Activated CD4-positive, alpha-beta T cell treated with anti-CD3 and anti-CD28 coated beads, Interleukin-2, amount 10 ng/mL, durations not matched to agents 24 days and 14 days (primary cell): ENCODE data around the gene LIPG. TPM values are rescaled to one million over a fixed set of nuclear protein-coding genes. Genes with fewer than 3 reads are reported as not detected.
"Not testable (repeated sequence)": the region's sequence is repeated elsewhere in the genome, so short reads cannot be mapped to it uniquely, and the experiment has no call there.

ENCODE experiments used
- DNase-seq: peaks from one replicate; pipeline ENCODE4 v3.0.0; 2022
- H3K27ac Mint-ChIP-seq: one replicate; pipeline ENCODE4 v1.8.0; 2022; ENCODE audit warnings: mild to moderate bottlenecking, mixed read lengths
- H3K27me3 Mint-ChIP-seq: one replicate; pipeline ENCODE4 v1.8.0; 2022; ENCODE audit warnings: mixed read lengths
- H3K36me3 Mint-ChIP-seq: one replicate; pipeline ENCODE4 v1.8.0; 2022; ENCODE audit warnings: low read depth, mild to moderate bottlenecking, mixed read lengths
- H3K4me1 Mint-ChIP-seq: one replicate; pipeline ENCODE4 v1.8.0; 2021; ENCODE audit warnings: mixed read lengths
- H3K4me3 Mint-ChIP-seq: one replicate; pipeline ENCODE4 v1.8.0; 2022; ENCODE audit warnings: mild to moderate bottlenecking, moderate library complexity, mixed read lengths
- H3K9me3 Mint-ChIP-seq: one replicate; pipeline ENCODE4 v1.8.0; 2021; ENCODE audit warnings: mixed read lengths
- intact Hi-C: fragments of 100-400 bp; cut with micrococcal nuclease; formaldehyde crosslinking; loops from one replicate; pipeline ENCODE4 v1.15.1; 2023
- total RNA-seq: library from RNA; stranded (reverse); gene quantifications from 2 replicates; pipeline ENCODE4 v1.2.3, GENCODE V29; 2022

The LIPG gene
- total RNA-seq, 1 donor from 2014 or later = 0.82 TPM

DNA sequence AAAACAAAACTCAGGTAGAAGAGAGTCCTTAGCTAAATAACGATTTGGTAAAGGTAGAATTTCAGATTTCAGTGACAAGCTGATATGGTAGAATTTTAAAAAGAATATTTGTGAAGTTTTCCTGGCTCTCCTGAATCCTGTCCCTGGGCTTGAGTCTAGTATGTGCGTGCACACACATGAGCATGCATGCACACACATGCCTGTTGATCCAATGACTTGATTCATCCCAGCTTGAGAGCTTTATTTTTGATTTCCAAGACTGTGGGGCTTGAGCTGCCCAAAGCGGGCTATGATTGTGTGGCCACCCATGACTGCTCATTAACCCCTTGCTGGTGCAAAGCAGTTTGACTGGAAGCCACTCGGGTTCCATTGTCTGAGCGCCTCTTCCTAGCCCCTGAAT lies 9.0 kb downstream of the LIPG start:
- Mint-ChIP-seq H3K9me3 (no peaks in the 10 kb centered on the region), H3K27me3 (peaks cover 9% of the 10 kb centered on the region), H3K4me1 (no peaks in the 10 kb centered on the region), H3K36me3 (no peaks in the 10 kb centered on the region), H3K4me3 (no peak overlapping the region), H3K27ac (no peak overlapping the region)
- intact Hi-C loops = no loop called here
- no peak for DNase-seq

DNA sequence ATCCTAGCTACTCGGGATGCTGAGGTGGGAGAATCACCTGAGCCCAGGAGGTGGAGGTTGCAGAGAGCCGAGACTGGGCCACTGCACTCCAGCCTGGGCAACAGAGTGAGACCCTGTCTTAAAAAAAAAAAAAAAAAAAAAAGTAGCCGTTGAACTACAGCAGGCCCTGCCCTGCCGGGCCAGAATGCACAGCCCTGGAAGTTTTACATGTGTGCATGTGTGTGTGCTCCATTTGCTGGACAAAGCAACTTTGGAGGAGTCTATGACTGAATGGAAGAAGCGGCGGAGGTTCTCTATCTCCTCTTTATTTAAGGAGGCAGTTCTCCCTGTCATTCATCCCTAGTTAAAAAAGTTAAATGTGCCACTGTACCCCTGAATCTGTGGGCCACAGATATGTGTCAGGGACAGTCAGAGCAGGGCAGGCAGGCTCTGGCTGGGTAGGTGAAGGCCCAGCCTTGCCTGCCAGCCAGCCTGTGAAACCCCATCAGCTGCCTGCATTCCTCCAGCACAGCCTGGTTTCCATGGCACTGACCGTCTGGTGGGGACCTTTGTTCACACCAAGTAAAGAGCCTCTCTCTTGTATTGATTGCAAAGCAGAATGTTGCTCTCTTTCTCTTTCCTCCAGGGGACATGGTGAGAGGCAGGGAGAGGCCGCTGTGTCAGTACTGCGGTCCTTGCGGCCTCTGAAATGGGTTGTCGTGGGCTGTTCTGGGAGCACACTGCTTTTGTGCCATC lies 10.9 kb downstream of the LIPG start:
- H3K9me3 Mint-ChIP-seq = no peaks in the 10 kb centered on the region
- no peak overlapping the region for H3K4me3 Mint-ChIP-seq
- intact Hi-C loops = no loop called here
- no peaks in the 10 kb centered on the region for H3K27me3 Mint-ChIP-seq
- no peak for DNase-seq
- no peaks in the 10 kb centered on the region for H3K36me3 Mint-ChIP-seq
- H3K4me1 Mint-ChIP-seq = no peaks in the 10 kb centered on the region
- no peak overlapping the region for H3K27ac Mint-ChIP-seq

DNA sequence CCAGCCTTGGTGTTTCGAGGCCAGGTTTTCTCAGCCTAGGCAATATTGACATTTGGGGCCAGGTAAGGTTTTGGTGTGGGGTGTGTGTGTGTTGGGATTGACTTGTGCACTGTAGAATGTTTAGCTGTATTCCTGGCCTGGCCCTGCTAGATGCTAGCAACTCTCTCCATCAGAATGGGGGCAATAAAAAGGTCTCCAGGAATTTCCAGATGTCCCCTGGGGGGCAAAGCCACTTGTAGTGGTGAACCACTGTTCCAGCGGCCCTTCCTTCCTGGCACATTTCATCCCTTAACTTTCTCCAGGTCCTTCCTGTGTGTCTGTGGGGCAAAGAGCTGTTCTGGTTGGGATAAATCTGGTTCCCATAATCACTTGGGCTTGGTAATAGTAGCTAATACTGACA lies 12.0 kb downstream of the LIPG start:
- no peaks in the 10 kb centered on the region for H3K36me3 Mint-ChIP-seq

DNA sequence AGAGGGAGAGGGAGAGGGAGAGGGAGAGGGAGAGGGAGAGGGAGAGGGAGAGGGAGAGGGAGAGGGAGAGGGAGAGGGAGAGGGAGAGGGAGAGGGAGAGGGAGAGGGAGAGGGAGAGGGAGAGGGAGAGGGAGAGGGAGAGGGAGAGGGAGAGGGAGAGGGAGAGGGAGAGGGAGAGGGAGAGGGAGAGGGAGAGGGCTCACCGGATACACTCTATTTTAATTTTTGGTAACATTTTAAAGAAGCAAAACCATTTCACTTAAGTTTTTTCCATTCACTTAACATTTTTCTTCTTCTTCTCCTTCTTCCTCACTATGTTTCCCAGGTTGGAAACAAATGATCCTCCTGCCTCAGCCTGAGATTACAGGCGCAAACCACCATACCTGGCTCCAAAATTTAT lies 17.2 kb downstream of the LIPG start:
- H3K4me3 Mint-ChIP-seq, H3K4me1 Mint-ChIP-seq, DNase-seq, H3K9me3 Mint-ChIP-seq, H3K27ac Mint-ChIP-seq, intact Hi-C loops, H3K36me3 Mint-ChIP-seq: not testable (repeated sequence)
- peaks cover 16% of the 10 kb centered on the region for H3K27me3 Mint-ChIP-seq

More for the DNA sequence above, 12.0 kb downstream of the LIPG start:
- Mint-ChIP-seq H3K9me3 (no peaks in the 10 kb centered on the region), H3K4me3 (no peak overlapping the region), H3K27ac (no peak overlapping the region), H3K27me3 (no peaks in the 10 kb centered on the region), H3K4me1 (no peaks in the 10 kb centered on the region)
- intact Hi-C loops = no loop called here
- no peak for DNase-seq

DNA sequence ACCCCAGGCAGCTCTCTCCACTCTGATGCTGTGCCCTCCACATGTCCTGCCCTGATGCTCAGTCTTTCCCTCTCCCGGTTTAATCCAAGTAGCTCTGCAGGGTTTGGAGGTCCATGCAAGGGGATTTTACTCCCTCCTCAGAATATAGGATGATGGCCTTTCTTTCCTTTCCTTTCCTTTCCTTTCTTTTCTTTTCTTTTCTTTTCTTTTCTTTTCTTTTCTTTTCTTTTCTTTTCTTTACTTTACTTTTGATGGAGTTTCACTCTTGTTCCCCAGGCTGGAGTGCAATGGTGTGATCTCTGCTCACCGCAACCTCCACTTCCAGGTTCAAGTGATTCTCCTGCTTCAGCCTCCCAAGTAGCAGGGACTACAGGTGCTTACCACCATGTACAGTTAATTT lies 17.7 kb downstream of the LIPG start:
- H3K27ac Mint-ChIP-seq, H3K36me3 Mint-ChIP-seq, H3K9me3 Mint-ChIP-seq, H3K4me1 Mint-ChIP-seq, intact Hi-C loops, H3K4me3 Mint-ChIP-seq, DNase-seq: not testable (repeated sequence)
- H3K27me3 Mint-ChIP-seq = peaks cover 16% of the 10 kb centered on the region

DNA sequence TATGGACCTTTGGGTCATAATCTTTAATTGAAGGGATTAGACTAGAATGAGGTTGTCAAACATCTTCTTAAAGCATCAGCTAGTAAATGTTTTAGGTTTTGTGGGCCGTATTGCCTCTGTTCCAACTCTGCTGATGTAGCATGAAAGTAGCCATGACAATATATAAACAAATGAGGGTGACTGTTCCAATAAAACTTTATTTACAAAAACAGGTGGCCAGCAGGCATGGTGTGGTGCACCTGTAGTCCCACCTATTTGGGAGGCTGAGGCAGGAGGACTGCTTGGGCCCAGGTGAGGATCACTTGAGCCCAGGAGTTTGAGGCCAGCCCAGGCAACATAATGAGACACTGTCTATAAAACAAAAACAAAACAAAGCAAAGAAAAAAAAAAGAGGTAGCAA lies 18.4 kb downstream of the LIPG start:
- Mint-ChIP-seq H3K27me3 (peaks cover 16% of the 10 kb centered on the region), H3K36me3 (no peaks in the 10 kb centered on the region), H3K9me3 (no peaks in the 10 kb centered on the region), H3K27ac (no peak overlapping the region), H3K4me3 (no peak overlapping the region), H3K4me1 (no peaks in the 10 kb centered on the region)
- DNase-seq = no peak
- intact Hi-C loops = no loop called here

DNA sequence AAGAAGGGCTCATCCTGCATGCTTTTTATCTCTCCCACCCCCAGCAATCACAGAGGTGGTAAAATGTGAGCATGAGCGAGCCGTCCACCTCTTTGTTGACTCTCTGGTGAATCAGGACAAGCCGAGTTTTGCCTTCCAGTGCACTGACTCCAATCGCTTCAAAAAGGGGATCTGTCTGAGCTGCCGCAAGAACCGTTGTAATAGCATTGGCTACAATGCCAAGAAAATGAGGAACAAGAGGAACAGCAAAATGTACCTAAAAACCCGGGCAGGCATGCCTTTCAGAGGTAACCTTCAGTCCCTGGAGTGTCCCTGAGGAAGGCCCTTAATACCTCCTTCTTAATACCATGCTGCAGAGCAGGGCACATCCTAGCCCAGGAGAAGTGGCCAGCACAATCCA lies 19.5 kb downstream of the LIPG start:
- H3K27ac Mint-ChIP-seq = no peak overlapping the region
- no peaks in the 10 kb centered on the region for H3K9me3 Mint-ChIP-seq
- DNase-seq = no peak
- peaks cover 16% of the 10 kb centered on the region for H3K27me3 Mint-ChIP-seq
- H3K4me1 Mint-ChIP-seq = no peaks in the 10 kb centered on the region
- H3K4me3 Mint-ChIP-seq = no peak overlapping the region
- intact Hi-C loops = no loop called here
- no peaks in the 10 kb centered on the region for H3K36me3 Mint-ChIP-seq

DNA sequence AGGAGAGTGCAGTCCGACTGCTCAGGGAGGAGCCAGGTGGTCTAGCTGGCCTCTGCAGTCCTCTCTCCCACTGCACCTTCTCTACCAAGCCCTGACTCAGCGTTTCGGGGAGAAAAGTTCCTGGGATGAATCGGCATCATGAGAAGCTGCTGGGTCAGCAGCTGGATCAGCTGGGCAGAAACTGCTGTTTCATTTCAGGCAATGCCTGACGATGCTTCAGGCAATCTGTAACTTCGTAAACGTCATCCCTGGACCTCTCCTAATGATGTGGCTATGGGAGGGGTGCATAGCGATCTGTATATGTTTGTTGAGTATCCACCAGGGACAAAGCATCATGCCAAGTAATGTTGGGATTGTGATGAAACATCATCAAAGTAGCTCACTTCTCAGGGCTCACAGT lies 20.7 kb downstream of the LIPG start:
- no peak for DNase-seq
- Mint-ChIP-seq H3K36me3 (no peaks in the 10 kb centered on the region), H3K4me3 (no peak overlapping the region), H3K27ac (no peak overlapping the region), H3K27me3 (peaks cover 16% of the 10 kb centered on the region), H3K9me3 (no peaks in the 10 kb centered on the region), H3K4me1 (no peaks in the 10 kb centered on the region)
- intact Hi-C loops = no loop called here

DNA sequence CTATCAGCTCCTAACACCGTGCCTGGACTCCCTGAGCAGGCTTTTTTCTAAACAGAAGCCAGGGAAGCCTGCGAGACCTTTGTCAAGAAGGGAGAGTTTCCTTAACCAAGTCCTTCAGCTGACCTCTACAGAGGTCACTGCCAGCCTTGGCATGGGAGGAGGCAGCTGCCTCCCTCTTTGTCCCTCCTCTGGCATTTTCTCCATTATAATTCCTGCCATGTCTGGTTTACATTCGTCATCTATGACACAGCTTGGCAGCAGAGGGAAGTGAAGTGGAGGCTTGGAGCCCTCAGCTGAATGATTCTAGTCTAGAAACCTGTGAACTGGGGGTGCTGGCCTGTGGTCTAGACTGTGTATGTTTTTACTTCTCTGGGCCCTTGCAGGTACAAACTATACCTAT lies 22.5 kb downstream of the LIPG start:
- H3K4me1 Mint-ChIP-seq = no peaks in the 10 kb centered on the region
- no peak overlapping the region for H3K27ac Mint-ChIP-seq
- no peak for DNase-seq
- intact Hi-C loops = no loop called here
- H3K27me3 Mint-ChIP-seq = peaks cover 16% of the 10 kb centered on the region
- no peak overlapping the region for H3K4me3 Mint-ChIP-seq
- H3K9me3 Mint-ChIP-seq = no peaks in the 10 kb centered on the region
- H3K36me3 Mint-ChIP-seq = no peaks in the 10 kb centered on the region

DNA sequence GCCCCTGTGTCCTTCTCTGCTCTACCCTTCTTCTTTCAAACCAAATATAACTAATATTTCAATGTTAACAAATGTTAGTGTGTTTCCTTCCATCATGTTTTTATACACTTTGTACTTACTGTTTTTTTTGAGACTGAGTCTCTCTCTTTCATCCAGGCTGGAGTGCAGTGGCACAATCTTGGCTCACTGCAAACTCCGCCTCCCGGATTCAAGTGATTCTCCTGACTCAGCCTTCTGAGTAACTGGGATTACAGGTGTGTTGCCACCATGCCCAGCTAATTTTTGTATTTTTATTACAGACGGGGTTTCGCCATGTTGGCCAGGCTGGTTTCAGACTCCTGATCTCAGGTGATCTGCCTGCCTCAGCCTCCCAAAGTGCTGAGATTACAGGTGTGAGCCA lies 23.1 kb downstream of the LIPG start:
- DNase-seq, H3K27ac Mint-ChIP-seq, H3K4me3 Mint-ChIP-seq, H3K9me3 Mint-ChIP-seq, H3K36me3 Mint-ChIP-seq, H3K4me1 Mint-ChIP-seq, intact Hi-C loops: not testable (repeated sequence)
- peaks cover 16% of the 10 kb centered on the region for H3K27me3 Mint-ChIP-seq

DNA sequence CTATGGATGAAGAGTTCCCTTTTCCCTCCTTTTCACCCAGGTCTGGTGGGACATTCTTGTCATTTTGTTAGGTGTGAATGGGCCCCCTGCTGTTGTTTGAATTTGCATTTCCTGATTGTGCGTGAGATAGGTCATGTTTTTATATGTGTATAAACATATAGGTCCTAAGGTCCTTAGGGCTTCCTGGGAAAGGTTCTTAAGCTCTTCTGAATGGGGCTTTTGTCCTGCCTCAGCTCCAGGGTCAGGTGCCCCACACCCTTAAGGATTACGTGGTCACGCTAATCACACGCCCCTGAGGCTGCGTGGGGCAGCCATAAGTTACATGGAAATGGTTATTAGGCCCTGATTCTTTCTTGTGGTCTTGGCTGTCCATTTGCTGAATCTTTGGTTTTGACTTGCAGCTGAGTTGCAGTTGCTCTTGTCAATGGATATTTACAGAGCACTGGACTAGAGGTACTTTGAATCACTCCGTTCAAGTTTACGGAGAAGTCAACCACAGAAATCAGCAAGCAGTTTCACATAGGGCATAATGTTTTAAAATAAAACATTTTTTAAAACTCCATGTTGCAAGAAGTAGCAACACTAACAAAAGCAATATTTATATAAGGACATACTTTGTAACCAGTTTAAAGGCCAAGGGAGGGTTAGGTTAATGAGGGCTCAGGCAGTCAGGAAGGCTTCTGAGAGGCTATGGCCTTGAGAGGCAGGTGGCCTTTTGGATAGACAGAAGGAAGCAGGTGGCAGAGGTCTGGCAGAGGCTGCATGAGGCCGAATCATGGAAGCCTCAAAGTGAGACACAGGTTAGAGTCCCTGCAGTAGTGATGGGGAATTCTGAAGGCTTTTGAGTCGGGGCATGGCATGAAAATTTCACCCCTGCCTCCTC lies 24.2 kb downstream of the LIPG start:
- Mint-ChIP-seq H3K9me3 (no peaks in the 10 kb centered on the region), H3K4me3 (no peak overlapping the region), H3K27ac (no peak overlapping the region)

DNA sequence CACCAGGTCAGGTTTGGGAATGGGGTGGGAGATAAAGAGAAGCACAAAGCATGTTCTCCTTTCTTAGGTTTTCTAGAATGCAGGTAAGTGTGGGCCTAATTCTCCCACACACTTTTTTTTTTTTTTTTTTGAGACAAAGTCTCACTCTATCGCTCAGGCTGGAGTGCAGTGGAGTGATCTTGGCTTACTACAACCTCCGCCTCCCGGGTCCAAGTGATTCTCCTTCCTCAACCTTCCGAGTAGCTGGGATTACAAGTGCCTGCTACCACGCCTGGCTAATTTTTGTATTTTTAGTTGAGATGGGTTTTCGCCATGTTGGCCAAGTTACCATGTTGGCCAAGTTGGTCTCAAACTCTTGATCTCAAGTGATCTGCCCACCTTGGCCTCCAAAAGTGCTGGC lies 26.3 kb downstream of the LIPG start:
- H3K4me1 Mint-ChIP-seq = no peaks in the 10 kb centered on the region
- DNase-seq = no peak
- H3K4me3 Mint-ChIP-seq = no peak overlapping the region
- H3K9me3 Mint-ChIP-seq = no peaks in the 10 kb centered on the region
- H3K27me3 Mint-ChIP-seq = peaks cover 4% of the 10 kb centered on the region
- H3K27ac Mint-ChIP-seq = no peak overlapping the region
- intact Hi-C loops = no loop called here
- no peaks in the 10 kb centered on the region for H3K36me3 Mint-ChIP-seq

More for the DNA sequence above, 24.2 kb downstream of the LIPG start:
- no peaks in the 10 kb centered on the region for H3K4me1 Mint-ChIP-seq
- H3K27me3 Mint-ChIP-seq = peaks cover 8% of the 10 kb centered on the region
- H3K36me3 Mint-ChIP-seq = no peaks in the 10 kb centered on the region
- intact Hi-C loops = no loop called here
- DNase-seq = no peak

DNA sequence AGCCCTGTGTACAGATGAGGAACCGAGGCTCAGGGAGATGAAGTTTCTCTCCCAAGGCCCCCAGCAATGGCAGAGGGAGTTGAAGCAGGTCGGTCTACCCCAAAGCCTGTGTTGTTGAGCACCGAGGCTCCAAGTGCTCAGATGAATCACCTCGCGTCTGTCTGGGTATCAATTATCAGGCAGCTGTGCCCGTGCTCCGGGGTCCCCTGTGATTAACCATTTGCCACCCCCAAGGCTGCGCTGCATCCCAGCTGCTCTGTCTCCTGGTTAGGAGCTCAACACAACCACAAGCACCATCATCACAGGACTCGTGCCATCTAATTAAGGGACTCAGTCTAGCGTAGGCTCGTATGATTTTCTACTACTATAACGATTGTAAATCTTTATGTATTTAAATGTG lies 27.1 kb downstream of the LIPG start:
- peaks cover 4% of the 10 kb centered on the region for H3K27me3 Mint-ChIP-seq
- H3K9me3 Mint-ChIP-seq = no peaks in the 10 kb centered on the region
- intact Hi-C loops = no loop called here
- H3K4me3 Mint-ChIP-seq = no peak overlapping the region
- H3K27ac Mint-ChIP-seq = no peak overlapping the region
- H3K36me3 Mint-ChIP-seq = no peaks in the 10 kb centered on the region
- DNase-seq = no peak
- H3K4me1 Mint-ChIP-seq = no peaks in the 10 kb centered on the region

DNA sequence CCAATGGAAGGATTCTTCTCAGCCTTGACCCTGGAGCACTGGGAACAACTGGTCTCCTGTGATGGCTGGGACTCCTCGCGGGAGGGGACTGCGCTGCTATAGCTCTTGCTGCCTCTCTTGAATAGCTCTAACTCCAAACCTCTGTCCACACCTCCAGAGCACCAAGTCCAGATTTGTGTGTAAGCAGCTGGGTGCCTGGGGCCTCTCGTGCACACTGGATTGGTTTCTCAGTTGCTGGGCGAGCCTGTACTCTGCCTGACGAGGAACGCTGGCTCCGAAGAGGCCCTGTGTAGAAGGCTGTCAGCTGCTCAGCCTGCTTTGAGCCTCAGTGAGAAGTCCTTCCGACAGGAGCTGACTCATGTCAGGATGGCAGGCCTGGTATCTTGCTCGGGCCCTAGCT lies 28.8 kb downstream of the LIPG start:
- H3K27ac Mint-ChIP-seq = no peak overlapping the region
- H3K27me3 Mint-ChIP-seq = peaks cover 4% of the 10 kb centered on the region
- intact Hi-C loops = no loop called here
- H3K4me3 Mint-ChIP-seq = no peak overlapping the region
- DNase-seq = no peak
- no peaks in the 10 kb centered on the region for H3K4me1 Mint-ChIP-seq
- no peaks in the 10 kb centered on the region for H3K9me3 Mint-ChIP-seq
- H3K36me3 Mint-ChIP-seq = no peaks in the 10 kb centered on the region
